Measurements from ENCODE around the gene SQOR.

GRCh38 chr15:45594319-45594718, 40.5 kb upstream of the SQOR start:
- TF ChIP-seq, protein P1, sequence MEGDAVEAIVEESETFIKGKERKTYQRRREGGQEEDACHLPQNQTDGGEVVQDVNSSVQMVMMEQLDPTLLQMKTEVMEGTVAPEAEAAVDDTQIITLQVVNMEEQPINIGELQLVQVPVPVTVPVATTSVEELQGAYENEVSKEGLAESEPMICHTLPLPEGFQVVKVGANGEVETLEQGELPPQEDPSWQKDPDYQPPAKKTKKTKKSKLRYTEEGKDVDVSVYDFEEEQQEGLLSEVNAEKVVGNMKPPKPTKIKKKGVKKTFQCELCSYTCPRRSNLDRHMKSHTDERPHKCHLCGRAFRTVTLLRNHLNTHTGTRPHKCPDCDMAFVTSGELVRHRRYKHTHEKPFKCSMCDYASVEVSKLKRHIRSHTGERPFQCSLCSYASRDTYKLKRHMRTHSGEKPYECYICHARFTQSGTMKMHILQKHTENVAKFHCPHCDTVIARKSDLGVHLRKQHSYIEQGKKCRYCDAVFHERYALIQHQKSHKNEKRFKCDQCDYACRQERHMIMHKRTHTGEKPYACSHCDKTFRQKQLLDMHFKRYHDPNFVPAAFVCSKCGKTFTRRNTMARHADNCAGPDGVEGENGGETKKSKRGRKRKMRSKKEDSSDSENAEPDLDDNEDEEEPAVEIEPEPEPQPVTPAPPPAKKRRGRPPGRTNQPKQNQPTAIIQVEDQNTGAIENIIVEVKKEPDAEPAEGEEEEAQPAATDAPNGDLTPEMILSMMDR (IDR thresholded peaks at IDR 0.05), result no peak
- TF ChIP-seq POLR2AphosphoS5 (IDR thresholded peaks at IDR 0.05), result no peak
- TF ChIP-seq POLR2A (IDR thresholded peaks at IDR 0.05), result no peak
- TF ChIP-seq EP300 (IDR thresholded peaks at IDR 0.05), result no peak

Data from gastroesophageal sphincter (tissue), 3 donors.